ENCODE measurements around the gene TLR7. TPM values are rescaled to one million over a fixed set of nuclear protein-coding genes. Genes with fewer than 3 reads are reported as not detected.

Gene TLR7
- total RNA-seq (2021; ENCODE audit: unreplicated experiment) (not detected), Bru-seq, nascent RNA (percentile 11 among the genes with signal in this experiment), BruChase-seq, experiment 1, labeled RNA remaining after a 2-hour chase (percentile 16 among the genes with signal in this experiment), BruChase-seq, experiment 2, labeled RNA remaining after a 6-hour chase (percentile 16 among the genes with signal in this experiment)
- not detected for polyA plus RNA-seq (2012; ENCODE audit: insufficient read length)
- long read RNA-seq: 0 reads

- ChIA-PET POLR2A (no interaction called here), CTCF (no interaction called here)
- intact Hi-C loops (cut with micrococcal nuclease; ENCODE audit: unreplicated experiment) (no loop called here), in situ Hi-C loops (cut with HindIII; ENCODE audit: low pct_unique_long_range_greater_than_20kb, low sequenced_read_pairs) (no loop called here)
- Histone ChIP-seq H3K27ac (ENCODE audit: low read length) (no peak within 1 kb of the TSS), H3K27me3 (ENCODE audit: control insufficient read depth, insufficient read depth, low read length) (no peaks in the 10 kb centered on the region), H3K4me3 (ENCODE audit: low read depth in 2 of 2, low read length in 2 of 2) (no peak within 1 kb of the TSS), H3K9me3 (ENCODE audit: control insufficient read depth, insufficient read depth, low read depth, low read length) (no peaks in the 10 kb centered on the region), H3K4me1 (ENCODE audit: control insufficient read depth, insufficient read depth, low read length) (no peaks in the 10 kb centered on the region), H3K36me3 (ENCODE audit: control insufficient read depth, insufficient read depth, low read length) (no peaks in the 10 kb centered on the region)
- no peak for DNase-seq (ENCODE audit: low read depth, low spot score)
- no TSS peak for BruUV-seq (replicated peaks)
- TF ChIP-seq TCF7L2 (IDR thresholded peaks at IDR 0.05; ENCODE audit: low read depth, low read length) (no peak), SIN3A (IDR thresholded peaks at IDR 0.05; ENCODE audit: borderline replicate concordance, insufficient read depth, low read depth, low read length) (no peak), POLR2AphosphoS5 (IDR thresholded peaks at IDR 0.05; ENCODE audit: low read depth, low read length) (no peak), REST (IDR thresholded peaks at IDR 0.05; ENCODE audit: insufficient read depth in 1 of 2, low read depth in 2 of 2, low read length in 1 of 2) (no peak), CTCF (IDR thresholded peaks at IDR 0.05) (no peak)
- ATAC-seq: no peak
Measured at GRCh38 chrX:12866451-12867377, at the start of gene TLR7. Gene TLR7, plus strand, starts transcription at chrX:12867072. Its CDS starts 507 bp downstream, at chrX:12867579.

GRCh38 chrX:12817528-12817927 is 49.3 kb upstream of the TLR7 start:
- Histone ChIP-seq H3K4me1 (ENCODE audit: control insufficient read depth, insufficient read depth, low read length) (no peaks in the 10 kb centered on the region), H3K27me3 (ENCODE audit: control insufficient read depth, insufficient read depth, low read length) (no peaks in the 10 kb centered on the region), H3K4me3 (ENCODE audit: low read depth in 2 of 2, low read length in 2 of 2) (no peak overlapping the region), H3K9me3 (ENCODE audit: control insufficient read depth, insufficient read depth, low read depth, low read length) (no peaks in the 10 kb centered on the region), H3K36me3 (ENCODE audit: control insufficient read depth, insufficient read depth, low read length) (no peaks in the 10 kb centered on the region), H3K27ac (ENCODE audit: low read length) (no peak overlapping the region)
- ChIA-PET CTCF (no interaction called here), POLR2A (no interaction called here)
- ATAC-seq (no peak), DNase-seq (ENCODE audit: low read depth, low spot score) (no peak)
- no peak for TF ChIP-seq POLR2AphosphoS5 (IDR thresholded peaks at IDR 0.05; ENCODE audit: low read depth, low read length)
- TF ChIP-seq CTCF (IDR thresholded peaks at IDR 0.05): no peak
- TF ChIP-seq TCF7L2 (IDR thresholded peaks at IDR 0.05; ENCODE audit: low read depth, low read length): no peak
- no peak for TF ChIP-seq SIN3A (IDR thresholded peaks at IDR 0.05; ENCODE audit: borderline replicate concordance, insufficient read depth, low read depth, low read length)
- no peak for TF ChIP-seq REST (IDR thresholded peaks at IDR 0.05; ENCODE audit: insufficient read depth in 1 of 2, low read depth in 2 of 2, low read length in 1 of 2)
- no TSS peak for BruUV-seq (replicated peaks)
- in situ Hi-C loops (cut with HindIII; ENCODE audit: low pct_unique_long_range_greater_than_20kb, low sequenced_read_pairs): no loop called here
- intact Hi-C loops (cut with micrococcal nuclease; ENCODE audit: unreplicated experiment): no loop called here
